WTC11 (cell line): ENCODE measurements around the gene FAM107B. TPM values are rescaled to one million over a fixed set of nuclear protein-coding genes. Genes with fewer than 3 reads are reported as not detected.

Source experiments
- ATAC-seq: fragments of 200-7000 bp; cut with Tn5 transposase; 2 replicates; pipeline ENCODE4 v1.10.0; 2021; ENCODE audit warnings: mild to moderate bottlenecking, moderate library complexity
- CTCF ChIA-PET: fragments of 300-600 bp; sonication (Branson Sonifier 250); formaldehyde crosslinking; loops from one replicate; lab custom pipeline; 2021; ENCODE audit warnings: antibody characterized with exemption; lab: Charles Lee
- POLR2A ChIA-PET: fragments of 350-600 bp; sonication (Branson Sonifier 250); formaldehyde crosslinking; loops from one replicate; lab custom pipeline; 2021; ENCODE audit warnings: antibody characterized with exemption; lab: Charles Lee
- DNase-seq: peaks from one replicate; pipeline ENCODE4 v3.0.0; 2021; ENCODE audit warnings: low spot score
- H3K27ac Mint-ChIP-seq: 2 replicates; pipeline ENCODE4 v1.8.0; 2021; ENCODE audit warnings: mixed read lengths
- H3K27me3 Mint-ChIP-seq: 2 replicates; pipeline ENCODE4 v1.8.0; 2021; ENCODE audit warnings: low read depth, mild to moderate bottlenecking, moderate library complexity, mixed read lengths
- H3K36me3 Mint-ChIP-seq: 2 replicates; pipeline ENCODE4 v1.8.0; 2021; ENCODE audit warnings: mixed read lengths
- H3K4me1 Mint-ChIP-seq: 2 replicates; pipeline ENCODE4 v1.8.0; 2022; ENCODE audit warnings: mixed read lengths
- H3K4me3 Mint-ChIP-seq: 2 replicates; pipeline ENCODE4 v1.8.0; 2021; ENCODE audit warnings: mild to moderate bottlenecking, moderate library complexity, mixed read lengths
- H3K9me3 Mint-ChIP-seq: 2 replicates; pipeline ENCODE4 v1.8.0; 2021; ENCODE audit warnings: mixed read lengths
- ATF1 ChIP-seq: sonication (generic); formaldehyde crosslinking; IDR thresholded peaks from 2 replicates; pipeline ENCODE4 v1.8.1; 2023; ENCODE audit warnings: mild to moderate bottlenecking, moderate library complexity, missing genetic modification reagents
- CTCF ChIP-seq: fragments of 200-600 bp; IDR thresholded peaks from 2 replicates; pipeline ENCODE4 v1.8.0; 2022; ENCODE audit warnings: antibody characterized with exemption
- ELF4 ChIP-seq: sonication (generic); formaldehyde crosslinking; IDR thresholded peaks from 2 replicates; pipeline ENCODE4 v1.8.1; 2022; ENCODE audit warnings: low read depth, mild to moderate bottlenecking, moderate library complexity, missing genetic modification reagents
- EMX1 ChIP-seq: fragments of 250-450 bp; sonication (Bioruptor Pico); IDR thresholded peaks from 2 replicates; pipeline ENCODE4 v1.8.0; 2021; ENCODE audit warnings: mild to moderate bottlenecking
- GABPB1 ChIP-seq: sonication (generic); formaldehyde crosslinking; IDR thresholded peaks from 2 replicates; pipeline ENCODE4 v1.8.1; 2023; ENCODE audit warnings: mild to moderate bottlenecking, missing genetic modification reagents
- HMGA2 ChIP-seq: fragments of 250-450 bp; sonication (Bioruptor Pico); IDR thresholded peaks from 2 replicates; pipeline ENCODE4 v1.4.0; 2021; ENCODE audit warnings: mild to moderate bottlenecking, moderate library complexity
- HMGXB4 ChIP-seq: sonication (generic); formaldehyde crosslinking; IDR thresholded peaks from 2 replicates; pipeline ENCODE4 v1.8.1; 2023; ENCODE audit warnings: mild to moderate bottlenecking, moderate library complexity, missing genetic modification reagents
- IRF2 ChIP-seq: sonication (generic); formaldehyde crosslinking; IDR thresholded peaks from 2 replicates; pipeline ENCODE4 v1.8.0; 2022; ENCODE audit warnings: low read depth, missing genetic modification reagents, borderline replicate concordance
- NFE2L1 ChIP-seq: sonication (generic); formaldehyde crosslinking; IDR thresholded peaks from 2 replicates; pipeline ENCODE4 v1.8.1; 2023; ENCODE audit warnings: missing genetic modification reagents
- NFYB ChIP-seq: sonication (generic); formaldehyde crosslinking; conservative IDR thresholded peaks from 2 replicates; pipeline ENCODE4 v1.8.0; 2022; ENCODE audit warnings: low read depth, missing genetic modification reagents
- NR2C2 ChIP-seq: sonication (generic); formaldehyde crosslinking; IDR thresholded peaks from 2 replicates; pipeline ENCODE4 v1.8.0; 2022; ENCODE audit warnings: mild to moderate bottlenecking, missing genetic modification reagents
- PRDM15 ChIP-seq: sonication (generic); formaldehyde crosslinking; IDR thresholded peaks from 2 replicates; pipeline ENCODE4 v1.8.0; 2022; ENCODE audit warnings: missing genetic modification reagents
- SMAD4 ChIP-seq: sonication (generic); formaldehyde crosslinking; IDR thresholded peaks from 2 replicates; pipeline ENCODE4 v1.8.0; 2022; ENCODE audit warnings: mild to moderate bottlenecking, missing genetic modification reagents
- SOX15 ChIP-seq: fragments of 250-450 bp; sonication (Bioruptor Pico); IDR thresholded peaks from 2 replicates; pipeline ENCODE4 v1.9.0; 2021; ENCODE audit warnings: mild to moderate bottlenecking
- TP53 ChIP-seq: sonication (generic); formaldehyde crosslinking; IDR thresholded peaks from 2 replicates; pipeline ENCODE4 v1.8.1; 2023; ENCODE audit warnings: mild to moderate bottlenecking, missing genetic modification reagents
- total RNA-seq: library from RNA; stranded (reverse); gene quantifications from 3 replicates; pipeline ENCODE4 v1.2.3, GENCODE V29; 2021
- TF ChIP-seq, protein P1 (sequence below): sonication (generic); formaldehyde crosslinking; IDR thresholded peaks from 2 replicates; pipeline ENCODE4 v1.8.1; 2022; ENCODE audit warnings: low read depth, mild to moderate bottlenecking, moderate library complexity, missing genetic modification reagents, borderline replicate concordance

Gene FAM107B
- total RNA-seq, 1 experiment from 2014 or later, result 22.4 TPM

GRCh38 chr10:14693891-14694290 is 80.8 kb downstream of the FAM107B start:
- H3K4me3 Mint-ChIP-seq, result no peak overlapping the region
- DNase-seq (no peak), ATAC-seq (no peak)
- H3K27ac Mint-ChIP-seq, result no peak overlapping the region
- POLR2A ChIA-PET, result no interaction called here
- TF ChIP-seq HMGXB4 (no peak), NR2C2 (no peak), ATF1 (no peak), TP53 (CRISPR knock-in tag) (no peak), CTCF (no peak), NFE2L1 (no peak), HMGA2 (no peak), SMAD4 (CRISPR knock-in tag) (no peak), PRDM15 (CRISPR knock-in tag) (no peak), ELF4 (CRISPR knock-in tag) (no peak)
- TF ChIP-seq, protein P1, sequence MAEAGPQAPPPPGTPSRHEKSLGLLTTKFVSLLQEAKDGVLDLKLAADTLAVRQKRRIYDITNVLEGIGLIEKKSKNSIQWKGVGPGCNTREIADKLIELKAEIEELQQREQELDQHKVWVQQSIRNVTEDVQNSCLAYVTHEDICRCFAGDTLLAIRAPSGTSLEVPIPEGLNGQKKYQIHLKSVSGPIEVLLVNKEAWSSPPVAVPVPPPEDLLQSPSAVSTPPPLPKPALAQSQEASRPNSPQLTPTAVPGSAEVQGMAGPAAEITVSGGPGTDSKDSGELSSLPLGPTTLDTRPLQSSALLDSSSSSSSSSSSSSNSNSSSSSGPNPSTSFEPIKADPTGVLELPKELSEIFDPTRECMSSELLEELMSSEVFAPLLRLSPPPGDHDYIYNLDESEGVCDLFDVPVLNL, result no peak
- CTCF ChIA-PET, result no interaction called here
- no peaks in the 10 kb centered on the region for H3K36me3 Mint-ChIP-seq
- H3K27me3 Mint-ChIP-seq, result no peaks in the 10 kb centered on the region; the same call in 1 of the 2 replicates
- peaks cover 16% of the 10 kb centered on the region for H3K4me1 Mint-ChIP-seq
- H3K9me3 Mint-ChIP-seq, result peaks cover 3% of the 10 kb centered on the region; the same call in 1 of the 2 replicates

- Mint-ChIP-seq H3K36me3 (no peaks in the 10 kb centered on the region), H3K27ac (no peak overlapping the region), H3K27me3 (no peaks in the 10 kb centered on the region), H3K4me1 (peaks cover 9% of the 10 kb centered on the region), H3K4me3 (no peak overlapping the region), H3K9me3 (no peaks in the 10 kb centered on the region)
- ChIA-PET POLR2A (no interaction called here), CTCF (no interaction called here)
- DNase-seq (no peak), ATAC-seq (no peak)
- TF ChIP-seq GABPB1 (CRISPR knock-in tag), result no peak
- TF ChIP-seq, protein P1, result no peak
- no peak for TF ChIP-seq CTCF
- no peak for TF ChIP-seq IRF2
- no peak for TF ChIP-seq NFYB (CRISPR knock-in tag)
- TF ChIP-seq SOX15 (CRISPR knock-in tag), result no peak
- no peak for TF ChIP-seq EMX1 (CRISPR knock-in tag)
These were observed 82.2 kb downstream of the FAM107B start for GRCh38 chr10:14692344-14693076.
